ENCODE data around the gene REP15.
"Not testable (repeated sequence)": the region's sequence is repeated elsewhere in the genome, so short reads cannot be mapped to it uniquely, and the experiment has no call there.

The REP15 gene, protein sequence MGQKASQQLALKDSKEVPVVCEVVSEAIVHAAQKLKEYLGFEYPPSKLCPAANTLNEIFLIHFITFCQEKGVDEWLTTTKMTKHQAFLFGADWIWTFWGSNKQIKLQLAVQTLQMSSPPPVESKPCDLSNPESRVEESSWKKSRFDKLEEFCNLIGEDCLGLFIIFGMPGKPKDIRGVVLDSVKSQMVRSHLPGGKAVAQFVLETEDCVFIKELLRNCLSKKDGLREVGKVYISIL

GRCh38 chr12:27696293-27696652, at the start of gene REP15:
TSS of gene REP15 (plus strand) at chr12:27696447. CDS start at chr12:27696563, 116 bp downstream.
- no peak for DNase-seq

- no peak for DNase-seq
These were observed 46.2 kb upstream of the REP15 start for GRCh38 chr12:27650011-27650410.

GRCh38 chr12:27651201-27651600, 45.0 kb upstream of the REP15 start:
- no peak for DNase-seq

DNA sequence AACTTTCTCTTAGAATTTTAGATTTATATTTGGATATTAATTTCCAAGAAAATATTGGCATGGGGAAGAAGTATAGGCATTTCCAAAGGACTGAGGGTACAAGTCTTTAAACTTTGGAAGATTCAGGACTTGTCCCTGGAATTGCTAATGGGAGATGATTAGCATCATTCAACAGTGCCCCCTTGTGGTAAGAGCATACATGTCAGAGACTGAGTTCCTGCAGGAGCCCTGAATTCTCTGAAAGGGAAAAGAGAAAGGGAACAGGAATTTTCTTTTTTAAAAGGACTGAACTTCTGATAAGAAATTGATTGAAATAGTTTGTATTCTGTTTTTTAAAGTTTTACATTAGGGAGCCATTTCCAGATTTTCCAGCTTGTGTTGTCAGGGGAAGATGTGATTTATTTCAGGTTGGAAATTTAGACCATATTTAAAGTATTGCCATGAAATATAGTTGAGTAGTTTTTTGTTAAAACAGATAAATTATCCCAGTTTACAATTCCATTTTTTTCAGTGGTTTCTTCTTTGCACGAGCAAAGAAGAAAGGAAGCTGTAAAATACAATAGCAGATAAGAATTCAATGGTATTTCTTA, 44.0 kb upstream of the REP15 start:
- DNase-seq, result no peak

DNA sequence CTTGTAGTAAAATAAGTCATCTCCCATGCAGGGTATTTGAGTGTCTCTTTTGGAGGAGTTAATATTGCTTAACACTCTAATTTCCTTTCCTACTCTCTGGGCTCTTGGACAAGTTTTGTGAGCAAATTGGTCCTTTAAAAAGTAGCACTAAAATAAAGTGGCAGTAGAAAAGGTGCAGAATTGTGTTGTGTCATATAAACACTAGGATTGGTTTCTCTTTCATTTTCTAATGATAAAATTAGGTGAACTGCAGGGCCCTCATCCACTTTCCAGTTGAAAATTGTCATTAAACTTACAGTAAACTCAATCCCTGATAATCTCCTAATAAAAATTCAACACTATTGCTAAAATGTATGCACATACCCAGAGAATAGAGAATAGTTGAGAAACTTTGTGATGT, 42.6 kb upstream of the REP15 start:
- no peak for DNase-seq

- DNase-seq, result not testable (repeated sequence)
These were observed 40.8 kb upstream of the REP15 start for GRCh38 chr12:27655476-27655875.

- no peak for DNase-seq
These were observed 39.0 kb upstream of the REP15 start for GRCh38 chr12:27657296-27657695.

- no peak for DNase-seq
These were observed 30.5 kb upstream of the REP15 start for GRCh38 chr12:27665704-27666103.

- no peak for DNase-seq
These were observed 29.7 kb upstream of the REP15 start for GRCh38 chr12:27666510-27666909.

DNA sequence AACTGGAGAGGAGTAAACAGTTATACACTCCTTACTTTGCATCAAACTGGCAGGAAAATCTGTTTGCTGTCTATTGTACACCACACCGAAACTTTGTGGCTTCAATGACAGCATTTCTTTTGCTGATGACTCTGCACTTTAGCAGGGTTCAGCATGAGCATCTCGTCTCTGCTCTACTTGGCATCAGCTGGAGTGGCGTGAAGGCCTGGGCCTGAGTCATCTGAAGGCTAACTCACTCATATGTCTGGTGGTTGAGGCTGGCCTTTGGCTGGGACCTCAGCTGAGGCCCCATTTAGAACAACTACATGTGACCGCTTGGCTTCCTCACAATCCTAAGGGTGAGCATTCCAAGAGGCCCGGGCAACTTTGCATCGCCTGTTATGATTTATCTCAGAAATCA, 28.7 kb upstream of the REP15 start:
- DNase-seq, result no peak

DNA sequence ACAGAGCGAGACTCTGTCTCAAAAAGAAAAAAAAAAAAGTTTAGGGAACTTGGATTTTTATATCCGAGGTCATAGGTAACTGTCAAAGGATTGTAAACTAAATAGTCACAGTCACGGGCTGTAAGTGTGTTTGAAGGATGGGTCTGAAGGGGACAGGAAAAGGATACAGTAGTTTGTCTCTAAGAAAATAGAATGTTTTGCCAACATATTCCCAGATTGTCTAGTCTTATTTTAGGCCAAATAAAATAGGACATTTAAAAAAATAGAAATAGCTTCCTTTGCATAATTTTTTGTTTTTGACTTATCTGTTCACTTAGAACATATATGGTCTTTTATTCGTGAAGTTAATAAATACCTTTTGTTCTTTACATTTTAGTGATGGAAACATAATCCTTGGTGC, 24.2 kb upstream of the REP15 start:
- no peak for DNase-seq

- no peak for DNase-seq
These were observed 23.6 kb upstream of the REP15 start for GRCh38 chr12:27672643-27673042.

GRCh38 chr12:27673101-27673718, 23.0 kb upstream of the REP15 start:
- DNase-seq, result no peak

GRCh38 chr12:27674989-27675388, 21.3 kb upstream of the REP15 start:
- no peak for DNase-seq

GRCh38 chr12:27680619-27681018, 15.6 kb upstream of the REP15 start:
- DNase-seq, result no peak

DNA sequence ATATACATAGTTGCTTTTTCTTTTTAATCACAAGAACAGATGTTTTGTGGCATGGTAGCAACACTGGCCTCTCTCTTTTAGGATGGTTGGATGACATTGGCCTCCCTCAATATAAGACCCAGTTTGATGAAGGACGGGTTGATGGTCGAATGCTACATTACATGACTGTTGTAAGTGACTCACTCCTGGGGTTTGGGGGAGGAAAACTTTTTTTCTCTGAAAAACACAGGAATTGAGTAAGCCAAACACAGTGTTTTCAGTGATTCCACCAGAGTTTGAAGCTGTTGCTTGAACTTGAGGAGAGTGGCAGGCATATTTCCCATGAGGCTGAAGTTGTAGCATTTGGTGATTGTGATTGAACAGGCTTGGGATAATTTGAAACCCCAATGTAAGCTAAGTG, 13.7 kb upstream of the REP15 start:
- DNase-seq, result no peak

DNA sequence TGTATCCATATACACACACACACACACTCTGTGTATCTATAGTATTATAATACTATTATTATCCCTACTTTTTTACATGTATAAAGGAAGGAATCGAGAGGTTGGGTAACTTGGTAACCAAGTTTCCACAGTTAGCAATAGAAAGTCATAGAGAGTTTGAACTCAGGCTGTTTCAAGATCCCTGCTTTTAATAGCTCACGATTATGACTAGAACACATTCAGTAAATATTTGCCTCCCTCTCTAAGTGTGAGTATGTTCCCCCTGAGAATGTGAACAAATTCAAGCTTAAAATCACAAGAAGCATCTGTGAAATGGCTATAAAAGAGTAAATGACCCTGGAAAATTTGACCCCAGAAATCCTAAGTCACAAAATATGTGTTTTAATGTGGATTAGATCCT, 11.0 kb upstream of the REP15 start:
- DNase-seq, result no peak

DNA sequence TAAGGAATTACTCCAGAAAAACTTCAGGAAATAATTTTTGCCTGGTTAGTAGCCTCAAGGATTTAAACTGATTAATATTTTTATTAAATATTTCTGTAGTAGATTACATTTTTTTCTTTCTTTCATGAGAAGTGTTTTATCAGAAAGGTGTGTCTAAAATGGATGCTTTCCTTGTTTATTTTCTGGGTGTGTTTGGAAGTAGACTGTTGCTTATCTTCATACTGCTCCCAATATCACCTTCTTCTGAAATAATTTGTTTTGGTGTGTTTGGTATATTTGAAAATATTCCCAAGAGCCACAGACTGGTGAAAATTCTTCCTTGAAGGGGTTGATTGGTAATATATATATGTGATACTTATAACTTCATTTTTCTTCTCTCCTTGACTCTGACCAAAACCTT, 10.1 kb upstream of the REP15 start:
- no peak for DNase-seq

- DNase-seq, result no peak
These were observed 7.6 kb upstream of the REP15 start for GRCh38 chr12:27688671-27689070.

DNA sequence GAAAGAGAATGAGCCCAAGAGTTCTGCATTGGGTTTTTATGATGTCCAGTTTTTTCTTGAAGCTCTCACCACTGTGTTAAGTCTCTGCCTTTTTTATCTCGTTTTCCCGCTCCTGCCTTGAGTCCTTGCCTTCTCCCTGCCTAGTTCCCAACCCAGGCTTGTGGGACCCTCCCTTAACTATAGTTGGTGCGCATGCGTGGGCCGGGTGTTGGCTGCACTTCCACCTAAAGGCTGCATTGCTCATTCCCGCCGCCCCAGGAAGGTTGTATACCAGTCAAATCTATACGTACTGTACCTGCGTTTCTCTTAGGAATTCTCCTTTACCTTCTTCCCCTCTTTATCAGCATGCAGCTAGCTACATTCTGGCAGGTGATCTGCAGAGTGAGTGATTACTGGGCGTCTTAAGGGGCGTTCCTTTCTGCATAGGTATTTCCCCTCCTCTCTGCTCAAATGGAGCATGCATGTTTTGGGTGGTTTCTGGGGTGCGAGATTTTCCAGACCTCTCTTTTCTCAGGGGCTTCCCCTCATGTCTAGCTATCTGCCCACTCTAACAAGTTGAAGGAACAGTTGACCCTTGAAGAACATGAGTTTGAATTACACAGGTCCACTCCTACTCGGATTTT, 6.6 kb upstream of the REP15 start:
- no peak for DNase-seq

- DNase-seq, result no peak
These were observed 2.8 kb upstream of the REP15 start for GRCh38 chr12:27693403-27693802.

- DNase-seq, result no peak
These were observed 523 bp upstream of the REP15 start for GRCh38 chr12:27695556-27696292.

GRCh38 chr12:27696864-27697564, 767 bp downstream of the REP15 start:
- no peak for DNase-seq
